Stimulated activated CD8-positive, alpha-beta memory T cell treated with anti-CD3 and anti-CD28 coated beads, Interleukin-2, amount 100 ng/mL, for 48 hours (primary cell): ENCODE data around the gene PABPN1.
A peak's percentile ranks its signal among the peaks of the same experiment; 100 is the strongest.

ENCODE experiments used
- DNase-seq, 2 donors: peaks; one replicate each; pipeline ENCODE4 v3.0.0-alpha.2; 2020; ENCODE audit warnings: low read depth in 2 of 2

Gene PABPN1

GRCh38 chr14:23326491-23327332 is 5.5 kb downstream of the PABPN1 start:
- DNase-seq: no peak

- DNase-seq: peak; percentile 30 to 46
Measured at GRCh38 chr14:23327947-23328744, 6.9 kb downstream of the PABPN1 start.

- no peak for DNase-seq
Measured at GRCh38 chr14:23335623-23336022, 14.4 kb downstream of the PABPN1 start.

- DNase-seq: no peak
Measured at GRCh38 chr14:23339506-23340268, 18.4 kb downstream of the PABPN1 start.

GRCh38 chr14:23344481-23344880 is 23.2 kb downstream of the PABPN1 start:
- no peak for DNase-seq

GRCh38 chr14:23345987-23346692 is 24.9 kb downstream of the PABPN1 start:
- DNase-seq: no peak

GRCh38 chr14:23346693-23347405 is 25.6 kb downstream of the PABPN1 start:
- DNase-seq: no peak

- no peak for DNase-seq
Measured at GRCh38 chr14:23347406-23348296, 26.4 kb downstream of the PABPN1 start.

GRCh38 chr14:23348297-23348655 is 27.0 kb downstream of the PABPN1 start:
- no peak for DNase-seq

GRCh38 chr14:23349156-23349845 is 28.0 kb downstream of the PABPN1 start:
- no peak for DNase-seq

- DNase-seq: no peak
Measured at GRCh38 chr14:23351681-23352505, 30.6 kb downstream of the PABPN1 start.

- peak; percentile 12 to 23 for DNase-seq
Measured at GRCh38 chr14:23352506-23353432, 31.5 kb downstream of the PABPN1 start, which contains the start of gene SLC22A17. TSS of gene SLC22A17 (minus strand) at chr14:23352887.

- DNase-seq: no peak
Measured at GRCh38 chr14:23353433-23353780, 32.1 kb downstream of the PABPN1 start.

GRCh38 chr14:23354990-23355389 is 33.7 kb downstream of the PABPN1 start:
- DNase-seq: no peak

- DNase-seq: no peak
Measured at GRCh38 chr14:23355871-23356435, 34.7 kb downstream of the PABPN1 start.

- no peak for DNase-seq
Measured at GRCh38 chr14:23356662-23357061, 35.4 kb downstream of the PABPN1 start.

- no peak for DNase-seq
Measured at GRCh38 chr14:23357261-23357660, 36.0 kb downstream of the PABPN1 start.
